HG03354 (cell line): ENCODE measurements around the gene GRIK4.

Experiments
- ATAC-seq: cut with Tn5 transposase; IDR thresholded peaks from one replicate; pipeline ENCODE4 v1.9.1; 2021; ENCODE audit warnings: mild to moderate bottlenecking; ENCODE audit not compliant: unreplicated experiment, poor library complexity, severe bottlenecking

The GRIK4 gene

GRCh38 chr11:120652705-120653335 is 141.3 kb downstream of the GRIK4 start:
- no peak for ATAC-seq

- no peak for ATAC-seq
Measured at GRCh38 chr11:120655589-120655988, 144.0 kb downstream of the GRIK4 start.

GRCh38 chr11:120657306-120658070 is 145.9 kb downstream of the GRIK4 start:
- no peak for ATAC-seq

GRCh38 chr11:120658071-120658423 is 146.5 kb downstream of the GRIK4 start:
- no peak for ATAC-seq

- no peak for ATAC-seq
Measured at GRCh38 chr11:120659076-120659475, 147.5 kb downstream of the GRIK4 start.

GRCh38 chr11:120660024-120660565 is 148.5 kb downstream of the GRIK4 start:
- no peak for ATAC-seq

- no peak for ATAC-seq
Measured at GRCh38 chr11:120662071-120662676, 150.6 kb downstream of the GRIK4 start.

- ATAC-seq: no peak
Measured at GRCh38 chr11:120663142-120663541, 151.6 kb downstream of the GRIK4 start.

- no peak for ATAC-seq
Measured at GRCh38 chr11:120666121-120666639, 154.6 kb downstream of the GRIK4 start.

- no peak for ATAC-seq
Measured at GRCh38 chr11:120667281-120667680, 155.7 kb downstream of the GRIK4 start.

GRCh38 chr11:120667934-120668333 is 156.4 kb downstream of the GRIK4 start:
- no peak for ATAC-seq

- no peak for ATAC-seq
Measured at GRCh38 chr11:120668537-120668936, 157.0 kb downstream of the GRIK4 start.

- no peak for ATAC-seq
Measured at GRCh38 chr11:120674542-120674941, 163.0 kb downstream of the GRIK4 start.

GRCh38 chr11:120675171-120675570 is 163.6 kb downstream of the GRIK4 start:
- ATAC-seq: no peak

GRCh38 chr11:120676991-120677390 is 165.4 kb downstream of the GRIK4 start:
- ATAC-seq: no peak

- ATAC-seq: no peak
Measured at GRCh38 chr11:120680322-120680721, 168.8 kb downstream of the GRIK4 start.

GRCh38 chr11:120681434-120682331 is 170.1 kb downstream of the GRIK4 start:
- no peak for ATAC-seq

GRCh38 chr11:120682332-120682649 is 170.7 kb downstream of the GRIK4 start:
- ATAC-seq: no peak

GRCh38 chr11:120682866-120683265 is 171.3 kb downstream of the GRIK4 start:
- no peak for ATAC-seq

GRCh38 chr11:120686516-120686915 is 175.0 kb downstream of the GRIK4 start:
- ATAC-seq: no peak
